Stimulated activated CD8-positive, alpha-beta memory T cell treated with anti-CD3 and anti-CD28 coated beads, Interleukin-4, amount 100 ng/mL, for 4 hours (primary cell): ENCODE results near the gene PEMT.

Experiments used
- DNase-seq, 2 donors: peaks; one replicate each; pipeline ENCODE4 v3.0.0-alpha.2; 2020; ENCODE audit warnings: low read depth in 2 of 2, low spot score in 1 of 2

Gene PEMT

DNA sequence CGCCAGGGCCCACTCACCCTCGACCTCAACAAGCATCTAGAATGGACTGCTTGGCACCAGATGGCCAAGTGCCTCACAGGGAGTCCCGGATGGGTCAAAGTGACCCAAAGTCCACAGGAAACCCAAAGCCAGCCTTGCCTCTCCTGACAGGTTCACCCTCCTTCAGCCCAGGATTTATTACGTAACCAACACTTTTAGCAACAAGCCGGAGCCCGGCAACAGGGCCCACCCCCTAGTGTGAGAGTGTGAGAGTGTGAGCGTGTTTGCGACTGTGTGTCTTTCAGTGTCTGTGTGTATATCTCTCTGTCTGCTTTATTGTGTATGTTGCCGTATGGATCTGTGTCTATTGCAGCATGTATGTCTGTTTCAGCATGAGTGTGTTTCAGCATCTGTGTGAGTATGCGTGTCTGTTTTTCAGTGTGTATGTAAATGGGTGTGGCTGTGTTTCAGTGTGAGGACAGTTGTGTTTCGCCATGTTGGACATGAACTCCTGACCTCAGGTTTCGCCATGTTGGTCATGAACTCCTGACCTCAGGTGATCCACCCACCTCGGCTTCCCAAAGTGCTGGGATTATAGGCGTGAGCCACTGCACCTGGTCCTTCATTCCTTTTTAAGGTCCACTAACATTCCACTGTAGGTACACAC is 13.7 kb upstream of the PEMT start:
- no peak for DNase-seq

DNA sequence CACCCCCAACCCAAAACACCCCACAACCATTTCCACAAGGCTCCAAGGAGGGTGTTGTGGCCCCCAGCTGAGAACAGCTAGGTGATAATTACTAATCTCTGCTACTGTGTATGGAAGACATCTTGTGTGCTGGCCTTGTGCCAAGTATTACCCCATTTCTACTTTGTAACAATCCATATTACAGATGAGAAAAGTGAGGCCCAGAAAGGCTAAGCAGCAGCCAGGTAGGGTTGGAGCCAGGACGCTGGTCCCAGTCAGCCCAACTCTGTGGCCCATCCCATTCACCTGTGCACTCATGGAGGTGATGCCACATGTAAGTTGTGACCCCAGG is 12.4 kb upstream of the PEMT start:
- no peak for DNase-seq

DNA sequence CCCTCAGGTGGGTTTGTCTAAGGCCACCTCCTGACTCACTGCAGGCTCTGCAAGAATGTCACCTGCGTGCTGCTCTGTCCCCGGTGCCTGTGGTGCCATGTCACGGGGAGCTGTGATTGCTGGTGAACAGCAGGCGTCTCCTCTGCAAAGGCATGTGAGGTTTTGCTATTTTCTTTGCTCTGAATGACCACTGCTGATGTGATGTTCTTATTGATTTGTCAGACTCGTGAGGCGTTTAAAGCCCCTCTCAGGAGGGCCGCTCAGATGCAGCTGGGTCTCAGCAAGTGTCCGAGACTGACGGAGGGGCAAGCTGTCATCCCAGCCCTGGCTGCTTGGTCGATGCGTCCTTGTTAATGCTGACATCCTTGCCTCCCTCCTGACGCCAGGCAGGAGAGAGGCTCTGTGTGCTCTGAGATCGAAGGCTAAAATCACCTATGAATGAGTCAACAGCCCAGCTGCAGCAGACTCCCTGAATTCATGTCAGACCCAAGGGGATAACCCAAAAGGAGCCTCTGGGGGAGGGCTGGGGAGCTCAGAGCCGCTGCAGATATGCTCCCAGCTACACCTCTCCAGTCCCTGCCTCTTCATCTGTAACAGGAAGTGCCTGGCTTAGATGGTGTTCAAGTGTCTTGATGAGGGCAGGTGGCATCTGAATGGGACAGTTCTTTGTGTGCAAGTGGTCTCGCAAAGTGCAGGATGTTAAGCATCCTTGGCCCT is 11.8 kb upstream of the PEMT start:
- DNase-seq: no peak

DNA sequence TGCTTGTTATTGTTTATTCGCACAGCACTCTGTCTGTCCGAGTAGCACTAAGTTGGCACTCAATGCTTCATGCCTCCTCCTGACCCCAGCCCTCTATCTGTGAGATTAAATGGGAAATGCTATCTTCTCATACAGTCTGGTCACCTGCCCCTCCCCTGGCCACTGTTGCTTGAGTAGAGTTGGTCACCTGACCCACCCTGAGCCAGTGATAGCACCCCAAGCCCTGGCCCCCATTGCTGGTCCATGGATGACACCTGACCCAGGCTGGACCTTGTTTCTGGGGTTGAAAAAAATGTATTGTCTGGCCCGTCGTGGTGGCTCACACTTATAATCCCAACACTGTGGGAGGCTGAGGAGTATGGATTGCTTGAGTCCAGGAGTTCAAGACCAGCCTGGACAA is 8.5 kb upstream of the PEMT start:
- DNase-seq: no peak

DNA sequence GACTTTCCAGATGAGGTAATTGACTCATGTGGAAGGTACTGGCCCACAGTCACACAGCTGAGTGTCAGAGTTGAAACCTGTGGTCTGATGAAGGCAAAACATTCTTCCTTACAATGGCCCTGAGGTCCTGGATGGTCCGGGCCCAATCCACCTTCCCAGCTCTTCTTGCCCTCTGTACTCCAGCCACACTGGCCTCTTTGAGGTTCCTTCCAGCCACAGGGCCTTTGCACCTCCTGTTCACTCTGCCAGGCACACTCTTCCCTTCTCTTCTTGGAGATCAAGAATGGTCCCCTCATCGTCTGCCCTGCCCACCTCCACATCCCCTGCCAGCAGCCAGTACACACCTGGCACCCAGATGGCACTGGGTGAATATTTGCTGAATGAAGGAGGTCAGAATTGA is 6.5 kb upstream of the PEMT start:
- no peak for DNase-seq

DNA sequence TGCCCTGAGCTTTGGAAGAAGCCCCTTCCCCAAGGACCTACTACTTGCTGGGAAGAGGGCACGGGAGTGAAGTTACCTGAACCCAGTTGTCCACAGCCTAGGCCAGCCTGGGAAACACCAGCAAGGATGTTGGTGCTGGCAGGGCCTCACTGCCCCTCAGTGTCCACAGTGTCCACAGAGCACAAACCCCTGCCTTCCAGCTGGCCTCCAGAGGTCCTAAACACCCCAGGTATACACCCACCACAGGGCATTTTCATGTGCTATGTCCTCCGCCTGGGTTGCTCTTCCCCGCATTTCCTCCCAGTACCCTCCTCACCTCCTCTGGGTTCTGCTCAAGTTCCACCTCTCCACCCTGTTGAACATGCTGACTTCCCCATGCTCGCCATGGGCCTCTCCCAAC is 4.2 kb upstream of the PEMT start:
- no peak for DNase-seq

DNA sequence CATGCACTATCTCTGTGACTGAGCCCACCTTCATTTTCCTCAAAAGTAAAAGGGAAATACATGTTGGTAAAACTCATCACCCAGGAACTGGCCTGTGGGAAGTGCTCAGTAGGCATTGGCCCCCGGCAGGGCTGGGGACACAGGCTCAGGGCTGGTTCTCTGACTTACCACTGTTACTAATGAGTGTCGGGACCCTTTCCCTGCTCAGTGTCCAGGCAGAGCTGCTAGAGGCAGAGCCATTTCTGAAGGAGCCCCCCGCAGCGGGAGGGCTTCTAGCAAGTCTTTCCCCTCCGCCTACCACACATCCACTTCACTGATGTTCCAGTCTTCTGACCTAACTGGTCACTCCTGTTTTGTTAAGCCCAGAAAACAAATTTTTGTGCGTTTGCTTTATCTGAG is 1.7 kb upstream of the PEMT start:
- no peak for DNase-seq

DNA sequence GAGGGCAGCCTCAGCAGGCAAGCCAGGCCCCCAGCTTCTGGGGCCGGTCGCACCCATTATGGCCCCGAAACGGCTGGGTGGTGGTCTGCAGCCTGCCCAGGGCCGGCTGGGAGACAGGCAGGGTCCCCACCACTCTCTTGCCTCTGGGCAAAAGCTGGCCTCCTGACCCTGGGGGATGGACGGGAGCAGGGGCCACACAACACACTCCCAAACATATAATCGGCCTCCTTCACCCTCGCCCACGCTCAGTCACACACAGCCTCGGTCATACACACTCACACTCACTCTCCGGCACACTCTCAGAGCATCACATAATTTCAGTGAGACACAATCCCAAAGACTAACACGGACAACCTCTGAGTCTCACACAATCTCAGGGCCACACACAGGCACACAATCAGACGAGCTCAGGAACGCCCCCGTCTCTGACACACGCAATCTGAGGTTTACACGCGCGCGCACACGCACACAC is 589 bp downstream of the PEMT start:
- no peak for DNase-seq

DNA sequence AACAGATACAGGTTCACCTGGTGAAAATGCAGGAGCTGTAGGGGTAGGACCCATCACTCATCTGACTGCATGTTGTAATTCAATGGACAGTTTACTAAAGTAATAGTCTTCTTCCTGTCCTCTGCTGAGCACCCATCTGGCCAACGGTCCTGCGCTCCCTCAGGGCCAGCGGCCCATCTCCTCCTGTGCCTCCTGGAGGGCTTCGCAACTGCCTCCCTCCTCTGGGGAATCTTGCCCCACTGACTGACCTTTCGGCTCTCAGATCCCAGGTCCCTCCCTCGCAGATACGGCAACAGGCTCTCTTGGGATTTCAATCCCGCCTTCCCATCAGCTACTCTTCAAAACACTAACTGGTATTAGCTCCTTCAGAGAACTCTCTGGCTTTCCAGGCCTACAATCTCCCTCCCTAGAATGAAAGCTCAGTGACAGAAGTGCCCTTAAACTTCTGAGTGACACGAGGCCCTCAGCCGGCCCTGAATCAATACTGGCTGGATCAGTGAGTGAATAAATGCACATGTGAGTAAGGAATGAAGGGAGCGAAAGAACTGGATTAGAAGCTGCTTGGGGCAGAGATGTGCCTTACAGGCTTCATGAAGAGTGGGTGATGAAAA is 1.3 kb downstream of the PEMT start:
- no peak for DNase-seq

DNA sequence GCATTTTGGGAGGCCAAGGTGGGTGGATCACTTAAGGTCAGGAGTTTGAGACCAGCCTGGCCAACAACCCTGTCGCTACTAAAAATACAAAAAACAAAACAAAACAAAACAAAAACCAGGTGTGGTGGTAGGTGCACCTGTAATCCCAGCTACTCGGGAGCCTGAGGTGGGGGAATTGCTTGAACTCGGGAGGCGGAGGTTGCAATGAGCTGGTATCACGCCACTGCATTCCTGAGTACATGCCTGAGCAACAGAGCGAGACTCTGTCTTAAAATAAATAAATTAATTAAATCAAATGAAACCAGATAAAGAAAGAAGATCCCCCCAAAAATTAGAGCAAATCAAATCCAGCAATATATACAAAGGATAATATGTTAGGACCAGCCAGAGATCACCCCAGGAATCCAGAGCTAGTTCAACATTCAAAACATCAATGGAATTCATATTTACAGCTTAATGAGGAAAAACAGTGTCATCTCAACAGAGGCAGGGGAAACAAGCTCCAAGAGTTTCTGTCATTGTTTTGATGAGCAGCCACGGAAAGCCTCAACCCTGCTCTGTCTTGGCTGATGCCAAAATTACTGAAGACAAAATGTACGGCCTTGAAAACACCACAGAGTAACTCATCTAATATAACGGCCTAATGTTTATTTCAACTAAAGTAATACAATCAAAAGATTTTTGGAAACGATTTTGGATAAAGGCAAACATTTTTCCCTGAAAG is 3.7 kb downstream of the PEMT start:
- no peak for DNase-seq

DNA sequence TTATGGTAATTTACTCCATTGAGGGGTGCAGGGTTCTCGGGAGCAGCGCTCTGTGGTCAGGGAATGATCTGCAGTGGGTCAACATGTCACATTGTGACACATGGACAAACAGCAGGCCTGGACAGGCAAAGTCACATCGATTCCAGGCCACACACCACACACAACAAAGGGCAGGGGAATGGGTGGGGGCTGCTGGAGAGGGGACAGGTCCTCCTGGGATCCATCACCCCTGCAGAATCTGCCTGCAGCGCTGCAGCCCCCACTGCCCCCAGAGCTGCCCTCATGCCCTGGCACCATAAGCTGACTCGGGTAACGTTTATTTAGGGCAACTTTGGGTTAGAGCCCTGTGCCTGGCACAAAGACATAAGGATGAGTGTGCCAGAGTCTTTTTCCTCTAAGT is 9.1 kb downstream of the PEMT start:
- no peak for DNase-seq

DNA sequence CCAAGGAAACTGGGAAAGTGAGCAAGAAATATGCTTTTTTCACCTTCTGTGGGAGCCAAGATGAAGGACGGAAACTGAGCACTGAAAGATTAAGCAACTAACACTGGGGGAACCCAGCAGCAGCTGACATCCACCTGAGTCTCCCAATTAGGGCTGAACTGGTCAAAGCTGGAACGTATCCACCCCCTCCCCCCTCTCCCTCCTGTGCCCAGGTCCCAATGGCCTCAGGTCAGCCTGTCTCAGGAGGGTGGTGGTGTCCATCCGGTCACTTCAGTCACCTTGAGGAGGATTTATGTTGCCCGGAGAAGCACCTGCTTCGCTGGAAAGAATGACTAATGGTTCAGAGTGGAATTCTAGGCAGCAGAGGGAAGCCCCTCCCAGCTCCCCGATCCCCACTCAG is 10.0 kb downstream of the PEMT start:
- no peak for DNase-seq

DNA sequence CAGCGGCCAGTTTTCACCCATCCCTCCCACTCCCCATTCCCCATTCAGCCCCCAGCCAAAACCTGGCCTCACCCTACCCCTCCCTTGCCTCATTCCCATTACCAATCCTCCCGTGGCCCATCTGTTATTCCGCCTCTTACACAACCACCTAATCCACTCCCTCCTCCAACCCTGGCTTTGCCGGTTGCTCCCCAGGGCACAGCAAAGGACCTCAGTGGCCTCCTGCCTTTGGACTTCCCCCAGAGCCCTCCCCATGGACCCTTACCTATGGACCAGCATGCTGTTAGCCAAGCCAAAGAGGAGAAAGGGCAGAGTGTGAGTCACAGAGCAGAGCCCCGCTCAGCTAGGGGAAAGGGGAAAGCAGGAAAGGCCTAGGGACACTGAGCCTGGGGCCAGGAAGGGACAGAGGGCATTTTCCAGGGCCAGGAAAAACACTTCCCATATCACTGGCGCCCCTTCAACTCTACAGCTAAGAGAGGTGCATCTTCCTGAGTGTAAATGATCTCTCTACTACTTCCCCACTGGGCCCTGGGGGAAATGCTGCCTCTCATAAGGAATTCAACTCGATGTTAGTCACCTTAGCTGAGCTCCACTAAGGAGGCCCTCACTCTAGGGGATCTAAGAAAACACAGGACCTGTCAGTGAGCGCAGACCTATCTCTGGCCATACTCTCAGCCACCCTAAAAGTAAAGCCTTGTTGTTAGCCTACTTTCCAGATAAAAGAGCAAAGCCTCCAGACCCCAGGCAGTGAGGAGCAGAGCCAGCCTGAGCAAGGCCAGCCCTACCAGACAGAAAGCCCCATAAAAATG is 10.6 kb downstream of the PEMT start:
- DNase-seq: no peak

DNA sequence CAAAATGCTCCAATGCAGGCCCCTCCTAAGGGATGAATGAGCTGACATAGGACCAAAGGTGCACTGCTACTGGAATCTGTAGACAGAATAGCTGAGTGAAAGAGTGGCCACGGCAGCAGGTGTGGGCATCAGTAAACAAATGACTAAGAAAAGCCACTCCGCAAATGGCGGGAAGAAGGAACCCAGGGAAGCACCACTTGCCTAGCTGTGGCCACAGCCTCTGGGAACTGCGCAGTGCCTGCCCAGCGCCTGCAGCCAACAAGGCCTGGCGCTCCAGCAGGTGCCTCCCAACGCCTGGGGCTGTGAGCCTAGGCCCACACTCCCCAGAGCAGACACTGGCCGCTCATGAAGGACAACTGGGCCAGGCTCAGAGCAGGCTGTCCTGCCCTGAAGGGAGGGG is 11.8 kb downstream of the PEMT start:
- DNase-seq: no peak

DNA sequence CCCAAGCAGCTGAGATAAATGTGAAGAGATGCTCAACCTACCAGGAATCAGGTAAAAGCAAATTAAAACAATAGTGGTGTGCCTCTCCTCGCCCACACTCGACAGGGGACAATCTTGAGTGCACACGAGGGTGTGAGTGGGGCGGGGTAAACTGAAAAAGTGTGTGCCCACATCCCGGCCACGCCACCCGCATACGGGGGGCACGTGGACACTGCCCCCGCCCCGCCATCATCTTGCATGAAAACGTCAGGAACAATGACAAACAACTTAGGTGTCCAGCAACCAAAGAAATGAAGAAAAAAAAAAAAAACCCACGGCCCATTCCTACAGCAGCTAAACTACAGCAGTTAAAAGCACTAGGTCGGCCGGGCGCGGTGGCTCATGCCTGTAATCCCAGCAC is 14.1 kb downstream of the PEMT start:
- no peak for DNase-seq

DNA sequence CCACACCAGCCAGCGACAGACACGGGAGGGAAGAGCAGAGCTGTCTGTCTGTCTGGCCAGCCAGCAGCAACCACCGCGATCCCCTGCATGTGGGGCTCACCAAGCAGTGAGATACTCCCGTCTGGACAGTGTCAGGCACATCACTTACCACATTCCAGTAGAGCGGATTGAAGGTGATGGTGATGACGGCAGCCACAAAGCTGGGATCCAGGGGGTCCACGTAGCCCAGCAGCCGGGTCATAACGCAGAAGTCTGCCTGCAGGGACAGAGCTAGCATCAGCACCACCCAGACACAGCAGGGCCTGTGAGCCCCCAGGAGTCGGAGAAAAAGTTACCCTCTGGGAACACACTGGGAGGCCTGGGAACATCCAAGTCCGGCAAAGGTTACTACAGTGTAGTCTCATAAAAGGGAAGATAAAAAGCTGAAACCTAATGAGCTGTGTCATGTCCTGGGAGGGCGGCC is 14.7 kb downstream of the PEMT start:
- DNase-seq: no peak

DNA sequence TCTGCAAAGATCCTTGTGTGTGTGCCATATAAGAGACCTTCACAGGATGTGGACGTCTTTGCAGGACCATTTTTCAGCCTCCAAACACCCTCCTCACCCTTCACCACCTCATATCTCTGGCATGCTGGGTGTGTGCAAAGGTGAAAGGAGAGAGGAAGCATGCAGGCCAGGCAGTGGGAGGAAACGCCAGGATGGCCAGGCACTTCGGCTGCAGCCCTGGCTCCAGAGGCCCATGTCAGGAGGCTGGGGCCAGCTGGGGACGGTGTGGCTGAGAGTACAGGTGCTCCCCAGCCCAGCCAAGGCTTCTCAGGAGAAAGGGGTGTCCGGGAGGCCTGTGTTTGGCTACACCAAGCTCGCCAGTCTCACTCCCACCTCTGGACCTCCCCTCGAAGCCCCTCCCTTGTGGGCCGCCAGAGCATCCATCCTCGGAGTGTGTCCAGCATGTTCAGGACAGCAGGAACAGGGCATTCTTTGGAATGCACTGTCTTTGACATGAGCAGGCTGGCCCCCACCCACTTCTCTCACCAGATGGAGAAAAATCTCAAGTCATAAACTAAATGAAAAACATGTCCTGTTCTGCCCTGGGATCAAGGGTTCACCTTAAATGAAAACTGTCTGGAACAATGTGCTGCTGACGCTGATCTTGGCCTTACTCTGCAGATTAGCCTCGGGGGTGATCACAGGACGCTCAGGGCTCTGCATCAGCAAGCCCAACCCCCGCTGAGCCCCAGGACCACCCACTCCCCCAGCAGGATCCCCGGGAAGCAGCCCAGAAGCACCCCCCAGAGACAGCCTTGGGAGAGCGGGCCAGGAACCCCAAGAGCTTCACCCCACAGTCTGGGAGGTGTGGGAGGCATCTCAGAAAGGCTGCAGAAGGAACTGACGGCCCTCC is 15.9 kb downstream of the PEMT start:
- no peak for DNase-seq

DNA sequence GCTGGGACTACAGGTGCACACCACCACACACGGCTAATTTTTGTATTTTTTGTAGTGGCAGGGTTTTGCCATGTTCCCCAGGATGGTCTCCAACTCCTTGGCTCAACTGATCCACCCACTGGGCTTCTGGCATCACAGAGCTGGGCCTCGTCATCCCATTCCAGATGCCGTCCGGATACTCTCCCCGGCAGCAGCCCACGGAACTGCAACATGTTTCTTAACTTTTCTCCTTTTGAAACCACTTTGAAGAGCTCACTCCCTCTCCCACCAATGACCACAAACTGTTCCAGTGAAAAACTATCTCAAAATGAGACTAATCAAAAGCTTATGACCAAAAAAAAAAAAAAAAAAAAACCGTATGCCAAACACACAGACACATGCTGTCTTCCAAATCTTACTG is 17.6 kb downstream of the PEMT start:
- no peak for DNase-seq

DNA sequence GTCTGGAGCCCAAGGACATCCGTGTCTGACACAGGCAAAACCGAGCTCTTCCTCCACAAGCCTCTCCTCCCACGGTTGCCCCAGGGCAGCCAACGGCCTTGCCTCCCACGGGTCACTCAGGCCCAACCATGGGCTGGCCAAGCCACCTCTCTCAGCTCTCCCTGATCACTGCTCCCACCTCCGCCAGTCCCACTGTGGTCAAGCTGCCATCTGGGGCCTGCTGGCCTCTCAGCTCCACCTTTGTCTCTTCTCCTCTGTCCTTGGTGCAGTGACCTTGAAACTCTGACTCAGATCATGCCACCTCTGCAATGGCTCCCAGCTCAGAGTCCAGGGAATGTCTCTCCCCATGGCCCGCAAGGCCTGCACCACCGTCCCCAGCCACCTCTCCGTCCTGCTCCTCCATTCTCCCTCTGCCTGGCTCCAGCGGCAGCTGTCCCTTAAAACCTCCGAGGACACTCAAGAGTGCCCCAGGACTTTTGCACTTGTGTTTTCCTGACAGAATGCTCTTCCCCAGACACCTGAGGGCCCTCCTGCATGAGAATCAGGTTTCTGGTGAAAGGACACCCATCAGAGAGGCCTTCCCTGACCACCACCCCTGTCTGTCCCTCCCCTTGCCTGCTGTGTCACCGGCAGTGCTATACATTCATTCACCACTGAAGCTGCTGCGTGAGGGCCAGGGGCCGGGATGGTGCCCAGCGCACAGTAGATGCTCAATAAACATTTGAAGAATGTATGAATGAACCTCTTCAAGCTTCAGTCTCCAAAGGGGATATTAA is 19.3 kb downstream of the PEMT start:
- DNase-seq: no peak
